ENCODE data around the gene TUBGCP6.

GRCh38 chr22:50242406-50242949, 2.3 kb downstream of the TUBGCP6 start:
- TF ChIP-seq CTCF (IDR thresholded peaks at IDR 0.05) (no peak), POLR2A (IDR thresholded peaks at IDR 0.05) (no peak)

Data from thyroid gland (tissue), 4 donors.